NCI-H748 (cell line): Measurements from ENCODE around the gene BAHCC1.

Experiments
- DNase-seq: peaks from one replicate; lab custom pipeline; 2025; ENCODE audit not compliant: unreplicated experiment; lab: John Stamatoyannopoulos, UW

BAHCC1 gene

DNA sequence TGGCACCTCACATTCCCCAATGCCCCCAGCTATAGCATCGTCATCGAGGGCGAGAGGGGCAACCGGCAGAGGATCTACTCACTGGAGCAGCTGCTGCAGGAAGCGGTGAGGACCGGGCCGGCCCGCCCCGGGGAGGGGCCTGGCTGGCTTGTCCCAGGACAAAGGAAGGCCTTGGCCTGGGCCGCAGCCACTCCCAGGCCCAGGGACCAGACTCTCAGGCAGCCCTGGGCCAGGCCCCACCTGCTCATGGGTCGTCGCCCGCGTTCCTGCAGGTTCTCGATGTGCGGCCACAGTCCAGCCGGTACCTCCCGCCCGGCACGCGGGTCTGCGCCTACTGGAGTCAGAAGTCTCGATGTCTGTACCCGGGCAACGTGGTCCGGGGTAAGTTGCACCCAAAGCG is 64.0 kb downstream of the BAHCC1 start:
- no peak for DNase-seq

DNA sequence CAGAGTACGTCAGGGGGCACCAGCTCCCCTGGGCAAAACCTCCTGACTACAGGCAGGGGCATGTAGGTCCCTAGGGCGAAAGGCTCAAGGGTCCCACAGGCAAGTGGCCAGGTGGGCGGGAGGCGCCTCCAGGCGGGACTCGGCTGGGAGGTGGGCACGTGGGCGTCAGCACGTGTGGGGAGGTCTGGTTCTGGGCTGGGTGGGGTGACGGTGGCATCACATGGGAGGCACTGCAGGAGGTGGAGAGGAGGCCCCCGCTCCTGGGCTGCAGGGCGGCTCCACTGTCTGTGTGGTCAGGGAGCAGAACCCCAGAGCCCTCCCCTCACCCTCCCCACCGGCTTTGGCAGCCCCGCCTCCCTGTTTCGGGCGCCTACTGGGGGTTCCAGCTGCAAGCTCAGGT is 64.6 kb downstream of the BAHCC1 start:
- DNase-seq = no peak

DNA sequence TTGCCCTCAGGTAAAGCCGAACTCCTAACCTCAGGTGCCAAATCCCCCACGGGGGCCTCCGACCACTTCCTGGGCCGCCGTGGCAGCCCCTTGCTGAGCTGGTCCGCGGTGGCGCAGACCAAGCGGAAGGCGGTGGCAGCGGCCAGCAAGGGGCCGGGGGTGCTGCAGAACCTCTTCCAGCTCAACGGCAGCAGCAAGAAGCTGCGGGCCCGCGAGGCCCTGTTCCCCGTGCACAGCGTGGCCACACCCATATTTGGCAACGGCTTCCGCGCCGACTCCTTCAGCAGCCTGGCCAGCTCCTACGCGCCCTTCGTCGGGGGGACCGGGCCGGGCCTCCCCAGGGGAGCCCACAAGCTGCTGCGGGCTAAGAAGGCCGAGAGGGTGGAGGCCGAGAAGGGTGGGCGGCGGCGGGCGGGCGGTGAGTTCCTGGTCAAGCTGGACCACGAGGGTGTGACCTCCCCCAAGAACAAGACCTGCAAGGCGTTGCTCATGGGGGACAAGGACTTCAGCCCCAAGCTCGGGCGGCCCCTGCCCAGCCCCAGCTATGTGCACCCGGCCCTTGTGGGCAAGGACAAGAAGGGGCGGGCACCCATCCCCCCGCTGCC is 65.7 kb downstream of the BAHCC1 start:
- no peak for DNase-seq

DNA sequence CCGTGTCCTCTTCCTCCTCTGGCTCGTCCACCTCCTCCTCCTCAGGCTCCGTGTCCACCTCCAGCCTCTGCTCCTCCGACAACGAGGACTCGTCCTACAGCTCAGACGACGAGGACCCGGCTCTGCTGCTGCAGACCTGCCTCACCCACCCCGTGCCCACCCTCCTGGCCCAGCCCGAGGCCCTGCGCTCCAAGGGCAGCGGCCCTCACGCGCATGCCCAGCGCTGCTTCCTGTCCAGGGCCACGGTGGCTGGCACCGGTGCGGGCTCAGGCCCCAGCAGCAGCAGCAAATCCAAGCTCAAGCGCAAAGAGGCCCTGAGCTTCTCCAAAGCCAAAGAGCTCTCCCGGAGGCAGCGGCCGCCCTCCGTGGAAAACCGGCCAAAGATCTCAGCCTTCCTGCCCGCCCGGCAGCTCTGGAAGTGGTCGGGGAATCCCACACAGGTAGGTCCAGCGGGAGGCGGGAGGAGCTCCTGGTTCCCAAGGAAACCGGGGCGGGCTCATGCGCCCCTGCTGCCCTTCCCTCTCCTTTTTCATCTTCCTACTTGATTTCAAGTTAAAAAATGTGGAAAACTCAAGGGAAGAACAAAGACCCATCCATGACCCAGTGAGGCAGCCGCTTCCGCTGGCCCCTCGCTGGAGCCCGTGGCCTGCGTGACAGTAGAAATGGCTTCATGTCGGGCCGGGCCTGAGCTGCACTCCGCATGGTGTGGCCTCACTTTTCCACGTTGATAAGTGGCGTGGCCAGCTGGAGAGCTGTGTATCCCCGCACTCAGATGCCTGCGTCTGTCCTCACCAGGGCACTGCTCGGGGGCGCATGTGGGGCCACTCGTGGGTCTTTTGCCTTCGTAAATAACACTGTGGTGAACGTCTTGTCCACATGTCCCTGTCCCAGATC is 66.6 kb downstream of the BAHCC1 start:
- no peak for DNase-seq

DNA sequence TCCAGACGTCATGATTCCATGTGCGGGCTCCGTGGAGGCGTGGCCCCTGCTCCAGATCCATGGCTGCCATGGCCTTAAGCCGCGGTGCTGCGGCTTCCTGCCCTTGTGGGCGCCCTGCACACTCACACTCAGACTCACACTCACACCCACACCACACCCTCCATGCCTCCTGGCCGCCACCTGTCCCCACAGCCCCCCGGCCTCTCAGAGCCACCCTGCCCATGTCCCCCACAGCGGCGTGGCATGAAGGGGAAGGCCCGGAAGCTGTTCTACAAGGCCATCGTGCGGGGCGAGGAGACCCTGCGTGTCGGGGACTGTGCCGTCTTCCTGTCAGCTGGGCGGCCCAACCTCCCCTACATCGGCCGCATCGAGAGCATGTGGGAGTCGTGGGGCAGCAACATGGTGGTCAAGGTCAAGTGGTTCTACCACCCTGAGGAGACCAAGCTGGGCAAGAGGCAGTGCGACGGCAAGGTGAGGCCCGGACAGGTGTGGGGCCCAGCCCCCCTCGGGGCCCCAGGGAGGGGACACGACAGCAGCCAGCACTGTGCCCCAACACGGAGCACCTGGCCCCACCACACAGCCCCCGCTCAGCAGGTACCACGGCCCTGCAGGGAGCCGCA is 67.4 kb downstream of the BAHCC1 start:
- DNase-seq = no peak

DNA sequence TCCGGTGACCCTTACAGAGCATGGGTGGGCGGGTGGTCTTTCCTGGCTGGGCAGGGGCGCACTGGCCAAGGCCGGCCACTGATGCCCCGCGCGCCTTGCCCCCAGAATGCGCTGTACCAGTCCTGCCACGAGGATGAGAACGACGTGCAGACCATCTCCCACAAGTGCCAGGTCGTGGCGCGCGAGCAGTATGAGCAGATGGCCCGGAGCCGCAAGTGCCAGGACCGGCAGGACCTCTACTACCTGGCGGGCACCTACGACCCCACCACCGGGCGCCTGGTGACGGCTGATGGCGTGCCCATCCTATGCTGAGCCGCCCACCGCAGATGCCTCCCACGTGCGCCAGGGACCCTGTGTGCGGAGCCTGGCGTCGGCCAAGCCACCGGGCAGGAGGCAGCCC is 68.2 kb downstream of the BAHCC1 start:
- no peak for DNase-seq

DNA sequence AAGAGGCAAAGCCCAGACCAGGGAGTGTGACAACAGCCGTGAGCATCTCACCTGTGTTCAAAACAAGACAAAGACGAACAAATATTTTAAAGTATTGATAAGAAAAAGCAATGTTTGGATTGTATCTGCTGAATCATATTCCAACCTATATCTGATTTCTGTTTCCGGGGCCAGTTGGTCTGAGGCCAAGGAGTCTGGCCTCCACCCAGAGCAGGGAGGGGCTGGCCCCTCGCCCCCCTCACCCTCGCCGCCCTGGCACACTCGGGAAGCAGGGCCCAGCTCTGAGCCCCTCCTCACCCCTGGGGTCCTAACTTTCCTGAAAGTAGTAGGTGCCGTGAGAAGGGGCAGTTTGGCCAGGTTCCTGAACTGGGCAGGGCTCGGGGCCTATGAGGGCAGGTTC is 69.3 kb downstream of the BAHCC1 start:
- no peak for DNase-seq

DNA sequence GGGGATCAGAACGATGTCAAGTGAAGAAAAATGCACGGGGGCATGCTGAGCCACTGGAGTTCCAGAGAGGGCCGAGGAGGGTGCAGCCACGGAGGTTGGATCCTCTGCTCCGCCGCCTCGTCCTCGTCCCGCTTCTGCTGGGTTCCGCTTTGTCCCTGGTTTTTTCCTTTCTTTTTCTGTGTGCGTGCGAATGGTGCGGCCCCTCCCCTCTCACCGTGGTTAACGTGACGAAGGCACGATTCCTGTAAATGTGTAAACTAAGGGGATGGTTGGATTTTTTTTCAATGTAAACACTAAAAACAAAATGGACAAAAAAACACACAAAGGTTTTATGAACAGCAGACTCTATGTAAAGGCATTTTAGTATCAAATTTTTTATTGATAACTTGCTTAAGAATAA is 70.7 kb downstream of the BAHCC1 start:
- no peak for DNase-seq

DNA sequence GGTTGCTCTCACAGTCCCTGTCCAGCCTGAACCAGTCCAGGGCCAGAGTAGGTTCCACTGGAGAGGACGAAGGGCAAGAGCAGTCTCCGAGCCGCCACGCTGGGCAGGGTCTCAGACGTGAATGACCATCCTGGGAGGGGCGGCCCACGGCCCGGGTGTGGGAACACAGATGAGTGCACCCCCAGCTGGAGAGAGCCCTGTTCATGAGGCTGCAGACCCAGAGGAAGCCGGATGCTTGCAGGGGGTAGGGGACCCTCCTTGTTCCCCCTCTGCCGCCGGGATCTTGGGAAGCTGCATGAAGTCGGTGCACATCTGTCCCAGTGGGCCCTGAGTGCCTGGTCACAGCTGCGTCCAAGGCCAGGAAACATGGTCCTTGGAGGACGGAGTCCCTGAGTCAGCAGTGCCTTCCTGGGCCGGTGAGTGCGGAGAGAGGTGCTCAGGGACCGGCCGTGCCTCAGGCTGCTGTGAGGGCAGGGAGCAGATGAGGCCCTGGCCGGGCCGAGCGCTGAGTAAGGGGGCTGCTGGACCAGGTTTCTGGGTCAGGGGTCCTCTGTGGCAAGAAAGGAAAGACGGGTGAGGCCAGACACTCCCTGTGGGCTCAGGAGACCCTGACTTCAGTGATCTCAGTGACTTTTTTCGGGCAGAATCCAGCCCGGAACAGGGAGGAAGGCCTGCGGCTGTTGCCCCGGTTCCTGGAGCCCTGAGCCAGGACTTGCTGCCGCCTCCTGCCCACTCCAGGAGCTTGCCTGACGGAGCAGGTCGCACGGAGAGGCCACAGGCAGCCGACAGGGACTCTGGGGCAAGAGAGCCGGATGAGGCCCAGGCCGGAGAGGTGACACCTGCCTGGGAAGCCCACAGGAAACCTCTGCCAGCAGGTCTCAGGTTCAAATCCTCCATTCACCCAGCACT is 71.6 kb downstream of the BAHCC1 start:
- no peak for DNase-seq

DNA sequence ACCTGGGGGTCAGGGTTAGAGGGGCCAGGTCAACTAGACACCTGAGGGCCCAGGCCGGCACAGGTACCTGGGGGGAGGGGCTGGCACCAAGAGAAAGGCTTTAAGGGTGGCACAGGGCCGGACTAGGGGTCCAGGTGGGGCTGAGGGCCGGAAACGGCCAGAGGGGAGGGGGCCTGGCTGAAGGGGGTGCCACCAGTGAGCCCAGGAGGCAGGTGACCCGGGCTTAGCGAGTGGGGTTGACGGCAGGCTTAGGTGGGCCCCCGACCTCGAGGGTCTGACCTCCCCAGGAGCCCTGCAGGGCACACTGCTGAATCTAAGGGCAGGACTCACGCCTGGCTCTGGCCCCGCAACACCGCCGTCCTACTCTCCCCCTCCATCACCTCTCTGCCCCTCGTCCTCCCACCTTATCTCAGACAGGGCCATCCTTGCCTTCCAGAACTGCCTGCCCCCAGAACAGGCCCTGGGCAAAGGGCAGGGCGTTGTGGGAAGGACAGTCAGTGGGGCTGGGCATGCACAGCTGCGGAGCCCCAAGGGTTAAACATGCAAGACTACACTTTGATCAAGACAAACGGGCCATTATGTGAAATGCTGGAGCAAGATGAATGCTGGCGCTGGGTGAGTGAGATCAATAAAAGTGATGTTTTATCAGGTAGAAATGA is 73.0 kb downstream of the BAHCC1 start:
- DNase-seq = no peak

DNA sequence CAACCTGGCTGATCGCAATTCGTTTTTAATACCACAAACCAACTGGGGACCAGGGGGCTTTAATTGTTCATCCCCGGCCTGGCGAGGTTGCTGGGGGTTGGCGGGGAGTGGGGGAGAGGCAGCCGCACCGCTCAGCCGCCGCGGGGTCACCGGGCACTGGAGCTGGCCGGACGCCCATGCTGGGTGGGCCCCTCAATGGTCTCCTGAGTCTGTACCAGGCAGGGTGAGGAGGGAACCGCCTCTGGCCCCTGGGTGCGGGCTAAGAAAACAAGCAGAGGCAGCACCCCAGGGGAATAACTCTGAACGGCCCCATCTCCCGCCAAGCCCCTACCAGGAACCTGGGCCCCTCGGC is 73.5 kb downstream of the BAHCC1 start:
- no peak for DNase-seq

DNA sequence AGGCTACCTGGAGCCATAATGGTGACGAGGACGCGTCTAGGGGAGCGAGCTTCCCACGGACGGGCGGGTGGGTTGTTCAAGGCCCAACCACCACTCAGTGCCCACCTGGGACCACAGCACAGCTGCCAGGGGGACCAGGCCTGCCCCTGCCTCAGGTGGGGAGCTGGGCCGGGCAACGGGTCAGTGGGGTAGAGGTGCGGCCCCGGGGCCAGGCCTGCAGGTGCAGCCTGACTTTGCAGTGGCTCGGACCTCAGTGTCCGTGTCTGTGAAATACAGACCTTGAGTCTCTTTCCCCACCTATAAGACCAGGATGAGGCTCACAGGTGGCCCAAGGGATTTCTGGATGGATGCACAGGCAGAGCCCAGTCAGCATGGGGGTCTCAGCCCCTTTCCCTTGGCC is 74.0 kb downstream of the BAHCC1 start:
- no peak for DNase-seq

DNA sequence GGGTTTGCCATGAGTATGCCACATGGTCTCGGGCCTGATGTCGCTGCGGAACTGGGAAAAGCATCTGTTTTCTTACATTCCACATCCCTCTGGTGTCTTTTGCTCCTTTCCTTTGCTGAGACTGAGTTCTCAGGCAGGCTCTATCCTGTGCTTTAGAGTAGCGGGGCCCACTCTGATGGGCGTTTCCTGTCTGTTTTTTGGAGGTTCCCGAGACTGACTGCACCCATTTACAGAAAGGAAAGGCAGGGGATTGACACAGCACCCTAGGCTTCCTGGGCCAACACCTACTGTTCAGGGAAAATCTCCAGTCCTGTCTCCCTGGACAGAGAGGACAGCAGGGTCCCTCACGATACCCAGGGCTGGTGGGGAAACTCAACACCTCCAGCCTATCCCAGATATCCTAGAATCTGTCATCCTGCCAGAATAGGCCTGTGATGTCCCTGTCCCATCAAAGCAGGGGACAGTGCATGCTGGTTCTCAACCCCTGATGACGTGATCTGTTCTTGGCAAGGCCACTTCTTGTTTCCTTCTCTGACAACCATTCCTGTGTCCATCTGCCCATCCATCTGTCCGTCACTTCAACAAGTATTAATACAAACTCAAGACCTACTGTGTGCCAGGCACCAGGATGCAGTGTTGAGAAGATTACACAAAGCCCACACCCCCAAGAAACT is 75.2 kb downstream of the BAHCC1 start:
- no peak for DNase-seq

DNA sequence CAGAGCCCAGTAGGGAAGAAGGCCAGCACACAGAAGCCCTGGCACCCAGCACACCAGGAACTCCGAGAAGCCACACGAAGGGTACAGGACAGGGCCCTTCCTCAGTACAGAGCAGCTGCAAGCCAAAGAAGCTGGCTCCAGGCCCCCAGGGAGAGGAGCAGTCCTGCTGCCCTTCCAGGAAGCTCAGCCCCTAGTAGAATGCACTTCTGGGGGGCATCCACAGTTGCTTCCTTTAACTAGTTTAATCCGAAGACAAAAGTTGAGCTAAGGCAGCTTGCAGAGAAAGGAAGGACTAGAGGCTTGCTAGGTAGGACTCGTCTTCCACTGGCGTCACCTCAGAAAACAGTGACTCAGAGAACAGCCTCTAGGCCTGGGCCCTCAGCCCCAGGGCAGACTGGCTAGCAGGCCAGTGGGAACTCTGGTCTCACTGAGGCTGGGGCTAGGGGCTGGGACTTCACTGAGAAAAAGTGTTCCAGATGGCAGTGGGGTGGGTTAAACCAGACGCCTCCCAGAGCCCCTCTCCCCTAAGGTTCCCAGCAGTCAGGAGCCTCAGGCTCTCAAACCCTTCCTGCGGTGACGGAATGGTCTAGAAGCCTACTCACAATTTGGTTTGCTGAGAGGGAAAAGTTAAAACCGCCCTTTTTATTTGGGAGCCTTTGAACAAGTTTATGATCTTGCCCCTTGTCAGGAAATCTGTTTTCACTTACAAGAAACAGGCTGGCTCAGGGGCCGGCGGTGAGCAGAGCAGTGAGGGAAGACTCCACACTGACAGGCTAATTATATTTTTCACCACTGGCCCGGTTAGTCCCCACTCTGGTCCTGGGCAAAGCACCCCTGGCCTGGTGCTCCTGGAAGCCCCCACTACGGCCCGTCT is 75.9 kb downstream of the BAHCC1 start:
- DNase-seq = no peak

DNA sequence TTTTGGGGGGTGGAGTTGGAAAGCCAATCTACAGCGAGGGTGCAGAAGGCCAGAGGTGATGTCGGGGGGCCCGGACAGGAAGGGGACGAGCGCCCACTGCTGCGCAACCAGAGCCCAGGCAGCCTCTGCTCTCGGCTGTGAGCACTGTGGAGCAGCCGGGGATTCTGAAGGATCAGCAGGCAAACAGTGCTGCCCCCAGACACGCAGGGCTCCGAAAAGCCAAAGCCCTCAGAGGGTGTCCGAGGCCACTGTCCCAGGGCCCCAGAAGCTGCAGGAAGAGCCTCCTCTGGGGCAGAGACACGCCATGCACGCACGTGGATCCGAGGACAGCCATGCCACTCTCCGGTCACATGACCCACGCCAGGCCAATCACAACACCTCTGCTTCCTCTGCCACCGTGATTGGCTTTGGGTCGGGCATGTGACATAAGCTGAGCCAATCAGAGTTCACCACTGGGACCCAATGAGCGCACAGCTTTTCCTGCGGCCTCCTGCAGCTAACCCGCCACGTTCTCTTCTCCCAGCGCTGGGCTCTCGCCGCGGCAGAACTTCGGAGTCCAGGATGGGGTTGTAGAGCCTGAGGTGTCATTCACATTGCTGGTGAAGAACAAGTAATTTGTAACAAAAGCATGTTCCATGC is 76.7 kb downstream of the BAHCC1 start:
- DNase-seq = peak; percentile 22

DNA sequence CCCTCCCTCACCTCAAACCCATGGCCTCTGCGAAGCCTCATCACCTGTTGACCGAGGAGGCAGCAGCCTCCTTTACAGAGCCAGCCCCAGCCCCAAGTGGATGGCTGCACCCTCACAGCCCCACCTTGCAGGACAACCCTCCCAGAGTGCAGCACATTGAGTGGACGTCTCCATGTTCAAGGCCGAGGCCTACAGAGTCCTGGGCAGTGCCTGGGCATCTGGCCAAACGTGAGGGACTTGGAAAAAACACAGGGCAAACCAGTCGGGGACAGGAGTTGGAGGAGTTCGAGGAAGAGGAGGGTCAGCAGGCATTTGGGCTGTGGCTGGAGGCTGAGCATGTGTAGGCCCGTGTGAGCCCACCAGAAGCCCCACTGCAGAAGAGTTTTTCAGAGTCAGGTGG is 77.8 kb downstream of the BAHCC1 start:
- DNase-seq = no peak

DNA sequence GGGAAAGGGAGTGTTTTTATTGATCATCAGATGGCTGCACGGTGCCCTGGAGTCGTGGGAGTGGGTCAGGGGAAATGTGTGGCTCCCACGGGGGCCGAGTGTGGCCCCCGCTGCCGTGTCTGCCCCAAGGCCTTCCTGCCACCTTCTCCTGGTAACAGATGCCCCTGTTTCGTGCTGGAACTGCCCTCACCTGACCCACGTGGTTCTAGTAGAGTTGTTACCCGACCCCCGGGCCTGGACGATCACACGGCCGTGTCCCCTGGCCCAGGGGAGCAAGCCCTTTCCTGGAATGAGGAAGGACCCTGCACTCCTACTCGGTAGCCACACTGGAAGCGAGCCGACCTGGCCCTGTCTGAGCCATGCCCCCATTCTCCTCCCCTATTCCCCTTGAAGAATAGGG is 79.7 kb downstream of the BAHCC1 start:
- no peak for DNase-seq

DNA sequence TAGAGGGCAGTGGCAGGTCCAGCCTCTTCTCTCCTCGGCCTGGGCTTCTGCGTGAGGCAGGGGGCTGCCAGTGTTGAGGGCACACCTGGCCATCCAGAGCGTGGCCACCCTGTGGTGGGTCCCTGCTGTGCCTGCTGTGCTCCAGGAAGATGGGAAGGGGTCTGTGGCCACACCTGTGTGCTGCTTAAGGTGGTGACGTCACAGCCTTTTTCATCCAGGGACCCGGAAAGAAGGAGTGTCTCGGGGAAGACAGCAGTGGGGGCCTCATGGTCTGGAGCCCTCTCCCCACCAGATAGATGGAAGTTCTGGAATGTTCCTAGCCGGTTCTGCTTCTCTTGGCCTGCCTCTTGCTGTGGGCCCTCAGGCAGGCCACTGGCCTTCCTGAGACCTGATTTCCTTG is 80.8 kb downstream of the BAHCC1 start:
- no peak for DNase-seq

DNA sequence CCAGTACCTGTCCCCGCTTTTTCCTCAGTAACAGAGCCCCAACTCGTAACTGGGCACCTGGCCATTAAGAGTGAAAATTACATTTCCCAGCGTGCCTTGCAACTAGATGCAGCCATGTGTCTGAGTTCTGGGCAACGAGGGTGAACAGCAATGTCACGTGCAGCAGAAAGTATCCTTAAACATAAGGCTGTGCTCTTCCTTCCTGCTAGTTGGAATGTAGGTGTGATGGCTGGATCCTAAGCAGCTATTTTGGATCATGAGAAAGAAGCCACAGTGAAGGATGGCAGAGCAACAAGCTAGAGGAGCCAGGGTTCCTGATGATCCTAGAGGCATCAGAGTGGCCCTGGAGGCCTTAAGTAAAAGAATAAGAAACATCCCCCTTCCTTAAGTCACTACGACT is 81.4 kb downstream of the BAHCC1 start:
- no peak for DNase-seq
